Lung (tissue), 12 donors: ENCODE measurements around the gene PFDN2. TPM values are rescaled to one million over a fixed set of nuclear protein-coding genes. Genes with fewer than 3 reads are reported as not detected.

ENCODE experiments used
- ATAC-seq: fragments of 200-7000 bp; cut with Tn5 transposase; one replicate; pipeline ENCODE4 v1.9.1; 2020; ENCODE audit warnings: moderate number of reproducible peaks; ENCODE audit not compliant: insufficient read depth, low FRiP score
- DNase-seq, 3 donors: peaks; one replicate each; pipeline ENCODE4 v3.0.0-alpha.2; 2013 to 2017
- H3K27ac ChIP-seq, 2 donors: one replicate each; pipeline ENCODE4 v1.5.1; 2013; ENCODE audit warnings: mild to moderate bottlenecking in 2 of 2, moderate library complexity in 2 of 2, control low read depth in 1 of 2, inconsistent platforms in 1 of 2, low read depth in 1 of 2, low read length in 1 of 2
- H3K27me3 ChIP-seq, 3 donors: one replicate each; pipeline ENCODE4 v1.5.1; 2013; ENCODE audit warnings: low read length in 2 of 3; ENCODE audit not compliant: control insufficient read depth in 3 of 3, insufficient read depth in 3 of 3
- H3K36me3 ChIP-seq, 4 donors: one replicate each; pipeline ENCODE4 v1.5.1; 2013; ENCODE audit warnings: low read length in 4 of 4, mild to moderate bottlenecking in 1 of 4, moderate library complexity in 1 of 4; ENCODE audit not compliant: control insufficient read depth in 4 of 4, insufficient read depth in 4 of 4
- H3K4me1 ChIP-seq, 5 donors: one replicate each; pipeline ENCODE4 v1.5.1; 2013; ENCODE audit warnings: low read length in 5 of 5, mild to moderate bottlenecking in 2 of 5, moderate library complexity in 1 of 5; ENCODE audit not compliant: control insufficient read depth in 5 of 5, insufficient read depth in 5 of 5
- H3K4me3 ChIP-seq: one replicate; pipeline ENCODE4 v1.5.1; 2013; ENCODE audit warnings: mild to moderate bottlenecking, control low read depth, moderate library complexity
- H3K9ac ChIP-seq, 2 donors: one replicate each; pipeline ENCODE4 v1.5.1; 2013; ENCODE audit warnings: low read length in 2 of 2, control low read depth in 1 of 2; ENCODE audit not compliant: insufficient read depth in 1 of 2
- H3K9me3 ChIP-seq, 4 donors: one replicate each; pipeline ENCODE4 v1.5.1; 2013; ENCODE audit warnings: low read length in 3 of 4, mild to moderate bottlenecking in 1 of 4, moderate library complexity in 1 of 4; ENCODE audit not compliant: control insufficient read depth in 4 of 4, insufficient read depth in 3 of 4
- CTCF ChIP-seq: IDR thresholded peaks from 2 replicates; pipeline ENCODE4 v1.5.1; 2012; ENCODE audit warnings: mild to moderate bottlenecking; ENCODE audit errors: control extremely low read depth, extremely low read depth
- WGBS, 2 donors: extraction: QIAGEN DNeasy Blood & Tissue Kit; methylation state at CpG; one replicate each; pipeline ENCODE4 v1.1.7; 2013; 5-methylcytosine and 5-hydroxymethylcytosine counted together
- polyA plus RNA-seq, 2 donors: library from polyadenylated mRNA; stranded (reverse); fragments of 200-250 nt; gene quantifications; one replicate each; pipeline ENCODE4 v1.2.1, GENCODE V29; 2013
- total RNA-seq, 2 donors: library from RNA; depleted of rRNA in 1 of 2; stranded (reverse); fragments of >200 nt in 1 of 2; gene quantifications; one replicate each; pipeline ENCODE4 v1.2.1, GENCODE V29; 2014 to 2021
- donor health status: control.
- donor health status: control.
- donor health status: Bipolar disorder and iron deficiency.
- donor health status: healthy.
- donor health status: DM: yes; HTN: yes; CAD: no.

Gene PFDN2
- total and polyA plus RNA-seq, 4 donors, result 21.5 to 324 (median 93.5) TPM

- DNase-seq (no peak), ATAC-seq (no peak)
- Histone ChIP-seq H3K9me3 (no peaks in the 10 kb centered on the region), H3K36me3 (peaks cover 0 to 3% (median 0%) of the 10 kb centered on the region in 4 donors), H3K4me1 (peaks cover 0 to 7% (median 6%) of the 10 kb centered on the region in 5 donors), H3K27ac (no peak overlapping the region), H3K9ac (peak overlapping the region in 1 of 2 donors; percentile 42), H3K4me3 (no peak overlapping the region), H3K27me3 (no peaks in the 10 kb centered on the region)
- WGBS, 2 donors, result 73 to 74% methylated on average over 3 of the region's 3 CpGs
- TF ChIP-seq CTCF, result no peak
Measured at GRCh38 chr1:161137881-161138280, 20.0 kb upstream of the PFDN2 start.

- DNase-seq (no peak), ATAC-seq (no peak)
- no peaks in the 10 kb centered on the region for H3K9me3 ChIP-seq
- no peak for TF ChIP-seq CTCF
- peak overlapping the region; percentile 67 for H3K4me3 ChIP-seq
- H3K36me3 ChIP-seq, result peaks cover 6 to 16% (median 12%) of the 10 kb centered on the region in 4 donors
- peak overlapping the region; percentile 67 to 99 for H3K9ac ChIP-seq
- H3K27ac ChIP-seq, result peak overlapping the region; percentile 93 to 99
- H3K27me3 ChIP-seq, result no peaks in the 10 kb centered on the region
- 6 to 9% methylated on average over 11 of the region's 11 CpGs for WGBS, 2 donors
- H3K4me1 ChIP-seq, result peaks cover 7 to 29% (median 19%) of the 10 kb centered on the region in 5 donors
Measured at GRCh38 chr1:161133220-161133740, 15.4 kb upstream of the PFDN2 start.

- Histone ChIP-seq H3K27ac (peak within 1 kb of the TSS; percentile 93 to 99), H3K9me3 (no peaks in the 10 kb centered on the region), H3K4me3 (peak within 1 kb of the TSS; percentile 67), H3K27me3 (no peaks in the 10 kb centered on the region), H3K9ac (peak within 1 kb of the TSS; percentile 67 to 99), H3K4me1 (peaks cover 9 to 29% (median 19%) of the 10 kb centered on the region in 5 donors), H3K36me3 (peaks cover 8 to 22% (median 17%) of the 10 kb centered on the region in 4 donors)
- 1% methylated on average over 59 to 68 of the region's 68 CpGs for WGBS, 2 donors
- DNase-seq (peak; percentile 96 to 98 (median 98)), ATAC-seq (peak; percentile 93)
- no peak for TF ChIP-seq CTCF
Measured at GRCh38 chr1:161132410-161133219, 14.8 kb upstream of the PFDN2 start, which contains the start of gene DEDD. DEDD (minus strand) TSS chr1:161132667; CDS start chr1:161124462, 8,205 bp downstream.
